ENCODE measurements around the gene FOXN4. TPM values are rescaled to one million over a fixed set of nuclear protein-coding genes. Genes with fewer than 3 reads are reported as not detected.

The FOXN4 gene
- total RNA-seq, 2 experiments from 2014 or later = not detected

GRCh38 chr12:109252799-109253198 is 56.3 kb downstream of the FOXN4 start:
- Mint-ChIP-seq H3K9me3 (peaks cover 13% of the 10 kb centered on the region), H3K36me3 (ENCODE audit: low read depth) (peaks cover 31% of the 10 kb centered on the region), H3K27ac (no peak overlapping the region), H3K27me3 (no peaks in the 10 kb centered on the region), H3K4me1 (ENCODE audit: low read depth) (peaks cover 9% of the 10 kb centered on the region), H3K4me3 (no peak overlapping the region)
- ChIA-PET CTCF (interaction anchor here (1.3 to 3.0 kb wide), 2 partner anchors 10 to 141 kb away, joined by 3 to 16 read pairs; no protein-coding TSS in a partner anchor), POLR2A (no interaction called here)
- intact Hi-C loops (cut with micrococcal nuclease) = no loop called here
- ATAC-seq = no peak
- no peak for DNase-seq
- TF ChIP-seq CTCF (IDR thresholded peaks at IDR 0.05) = no peak

- Mint-ChIP-seq H3K27ac (no peak overlapping the region), H3K9me3 (peaks cover 13% of the 10 kb centered on the region), H3K4me3 (no peak overlapping the region), H3K27me3 (no peaks in the 10 kb centered on the region), H3K4me1 (ENCODE audit: low read depth) (peaks cover 9% of the 10 kb centered on the region), H3K36me3 (ENCODE audit: low read depth) (peaks cover 29% of the 10 kb centered on the region)
- intact Hi-C loops (cut with micrococcal nuclease) = no loop called here
- DNase-seq (no peak), ATAC-seq (peak; percentile 51)
- TF ChIP-seq CTCF (IDR thresholded peaks at IDR 0.05) = no peak
- ChIA-PET POLR2A (no interaction called here), CTCF (interaction anchor here (3.0 kb wide), 1 partner anchor 12 kb away, joined by 16 read pairs; no protein-coding TSS in a partner anchor)
Observed at GRCh38 chr12:109250523-109250922, 58.6 kb downstream of the FOXN4 start.

GRCh38 chr12:109247831-109248654 is 61.0 kb downstream of the FOXN4 start:
- ChIA-PET CTCF (interaction anchor here (0.8 to 1.2 kb wide), 3 partner anchors 16 to 185 kb away, joined by 3 read pairs; no protein-coding TSS in a partner anchor), POLR2A (no interaction called here)
- Mint-ChIP-seq H3K4me3 (no peak overlapping the region), H3K36me3 (ENCODE audit: low read depth) (peaks cover 11% of the 10 kb centered on the region), H3K9me3 (no peaks in the 10 kb centered on the region), H3K4me1 (ENCODE audit: low read depth) (peaks cover 9% of the 10 kb centered on the region), H3K27me3 (no peaks in the 10 kb centered on the region), H3K27ac (no peak overlapping the region)
- ATAC-seq (no peak), DNase-seq (no peak)
- TF ChIP-seq CTCF (IDR thresholded peaks at IDR 0.05) = no peak
- intact Hi-C loops (cut with micrococcal nuclease) = no loop called here

- intact Hi-C loops (cut with micrococcal nuclease) = no loop called here
- no peak for TF ChIP-seq CTCF (IDR thresholded peaks at IDR 0.05)
- H3K36me3 Mint-ChIP-seq (ENCODE audit: low read depth) = peaks cover 1% of the 10 kb centered on the region
- peaks cover 9% of the 10 kb centered on the region for H3K4me1 Mint-ChIP-seq (ENCODE audit: low read depth)
- ChIA-PET POLR2A (no interaction called here), CTCF (no interaction called here)
- H3K9me3 Mint-ChIP-seq = no peaks in the 10 kb centered on the region
- DNase-seq (no peak), ATAC-seq (no peak)
- H3K4me3 Mint-ChIP-seq = no peak overlapping the region
- H3K27me3 Mint-ChIP-seq = no peaks in the 10 kb centered on the region
- no peak overlapping the region for H3K27ac Mint-ChIP-seq
Observed at GRCh38 chr12:109246221-109246620, 62.9 kb downstream of the FOXN4 start.

- POLR2A ChIA-PET = no interaction called here
- peaks cover 9% of the 10 kb centered on the region for H3K36me3 Mint-ChIP-seq (ENCODE audit: low read depth)
Observed at GRCh38 chr12:109244073-109244472, 65.0 kb downstream of the FOXN4 start.

More at GRCh38 chr12:109244073-109244472, 65.0 kb downstream of the FOXN4 start:
- intact Hi-C loops (cut with micrococcal nuclease) = no loop called here
- no peak for ATAC-seq
- Mint-ChIP-seq H3K4me3 (no peak overlapping the region), H3K4me1 (ENCODE audit: low read depth) (peaks cover 7% of the 10 kb centered on the region), H3K27me3 (no peaks in the 10 kb centered on the region), H3K27ac (no peak overlapping the region), H3K9me3 (no peaks in the 10 kb centered on the region)
- CTCF ChIA-PET = no interaction called here
- DNase-seq = no peak
- TF ChIP-seq CTCF (IDR thresholded peaks at IDR 0.05) = no peak

All from activated CD8-positive, alpha-beta T cell treated with anti-CD3 and anti-CD28 coated beads for 36 hours (primary cell).